ENCODE results near the gene TMC3.

TMC3 gene

GRCh38 chr15:81373176-81373575, 837 bp downstream of the TMC3 start:
- no peak overlapping the region for H3K9ac ChIP-seq
- no peaks in the 10 kb centered on the region for H3K36me3 ChIP-seq
- no peak overlapping the region for H3K4me2 ChIP-seq
- H3K27ac ChIP-seq = no peak overlapping the region
- H4K20me1 ChIP-seq = no peaks in the 10 kb centered on the region
- no peak for TF ChIP-seq Cebpa-rat (IDR thresholded peaks at IDR 0.05)
- no peaks in the 10 kb centered on the region for H3K9me3 ChIP-seq
- no peak overlapping the region for H3K4me3 ChIP-seq
- no peaks in the 10 kb centered on the region for H3K27me3 ChIP-seq
- no peaks in the 10 kb centered on the region for H3K4me1 ChIP-seq

- Histone ChIP-seq H3K4me2 (no peak overlapping the region), H3K36me3 (no peaks in the 10 kb centered on the region), H3K27ac (no peak overlapping the region), H3K4me1 (no peaks in the 10 kb centered on the region), H4K20me1 (no peaks in the 10 kb centered on the region), H3K9me3 (no peaks in the 10 kb centered on the region), H3K4me3 (no peak overlapping the region), H3K27me3 (no peaks in the 10 kb centered on the region), H3K9ac (no peak overlapping the region)
- no peak for TF ChIP-seq Cebpa-rat (IDR thresholded peaks at IDR 0.05)
Measured at GRCh38 chr15:81372575-81372974, 1.4 kb downstream of the TMC3 start.

- Histone ChIP-seq H3K27ac (no peak overlapping the region), H3K4me2 (no peak overlapping the region), H3K4me1 (no peaks in the 10 kb centered on the region), H3K9ac (no peak overlapping the region), H3K9me3 (no peaks in the 10 kb centered on the region), H3K36me3 (no peaks in the 10 kb centered on the region), H3K27me3 (no peaks in the 10 kb centered on the region), H4K20me1 (no peaks in the 10 kb centered on the region), H3K4me3 (no peak overlapping the region)
- no peak for TF ChIP-seq Cebpa-rat (IDR thresholded peaks at IDR 0.05)
Measured at GRCh38 chr15:81363718-81364500, 10.1 kb downstream of the TMC3 start.

GRCh38 chr15:81363276-81363675, 10.7 kb downstream of the TMC3 start:
- H3K4me2 ChIP-seq = no peak overlapping the region
- H3K9ac ChIP-seq = no peak overlapping the region
- H3K4me3 ChIP-seq = no peak overlapping the region
- no peaks in the 10 kb centered on the region for H3K9me3 ChIP-seq
- H3K36me3 ChIP-seq = no peaks in the 10 kb centered on the region
- no peak for TF ChIP-seq Cebpa-rat (IDR thresholded peaks at IDR 0.05)
- H4K20me1 ChIP-seq = no peaks in the 10 kb centered on the region
- no peak overlapping the region for H3K27ac ChIP-seq
- H3K27me3 ChIP-seq = no peaks in the 10 kb centered on the region
- H3K4me1 ChIP-seq = no peaks in the 10 kb centered on the region

- TF ChIP-seq Cebpa-rat (IDR thresholded peaks at IDR 0.05) = no peak
- Histone ChIP-seq H3K36me3 (no peaks in the 10 kb centered on the region), H3K4me2 (no peak overlapping the region), H4K20me1 (no peaks in the 10 kb centered on the region), H3K9me3 (no peaks in the 10 kb centered on the region), H3K9ac (no peak overlapping the region), H3K27ac (no peak overlapping the region), H3K4me1 (no peaks in the 10 kb centered on the region), H3K27me3 (no peaks in the 10 kb centered on the region), H3K4me3 (no peak overlapping the region)
Measured at GRCh38 chr15:81362790-81363189, 11.2 kb downstream of the TMC3 start.

- Histone ChIP-seq H3K4me3 (no peak overlapping the region), H3K36me3 (no peaks in the 10 kb centered on the region), H3K9ac (no peak overlapping the region), H3K27me3 (no peaks in the 10 kb centered on the region), H3K27ac (no peak overlapping the region), H3K4me2 (no peak overlapping the region), H3K9me3 (no peaks in the 10 kb centered on the region), H4K20me1 (no peaks in the 10 kb centered on the region), H3K4me1 (no peaks in the 10 kb centered on the region)
- no peak for TF ChIP-seq Cebpa-rat (IDR thresholded peaks at IDR 0.05)
Measured at GRCh38 chr15:81361891-81362290, 12.1 kb downstream of the TMC3 start.

GRCh38 chr15:81360491-81360890, 13.5 kb downstream of the TMC3 start:
- Histone ChIP-seq H3K4me2 (no peak overlapping the region), H3K36me3 (no peaks in the 10 kb centered on the region), H3K9ac (no peak overlapping the region), H3K27ac (no peak overlapping the region), H3K9me3 (no peaks in the 10 kb centered on the region), H4K20me1 (no peaks in the 10 kb centered on the region), H3K4me3 (no peak overlapping the region), H3K27me3 (no peaks in the 10 kb centered on the region), H3K4me1 (no peaks in the 10 kb centered on the region)
- no peak for TF ChIP-seq Cebpa-rat (IDR thresholded peaks at IDR 0.05)

- Histone ChIP-seq H3K4me1 (no peaks in the 10 kb centered on the region), H3K9me3 (no peaks in the 10 kb centered on the region), H3K36me3 (no peaks in the 10 kb centered on the region), H3K4me3 (no peak overlapping the region), H4K20me1 (no peaks in the 10 kb centered on the region), H3K9ac (no peak overlapping the region), H3K27me3 (no peaks in the 10 kb centered on the region), H3K27ac (no peak overlapping the region), H3K4me2 (no peak overlapping the region)
- TF ChIP-seq Cebpa-rat (IDR thresholded peaks at IDR 0.05) = no peak
Measured at GRCh38 chr15:81358248-81358647, 15.8 kb downstream of the TMC3 start.

- no peak overlapping the region for H3K9ac ChIP-seq
- no peak overlapping the region for H3K27ac ChIP-seq
- H4K20me1 ChIP-seq = no peaks in the 10 kb centered on the region
- H3K4me3 ChIP-seq = no peak overlapping the region
- no peak overlapping the region for H3K4me2 ChIP-seq
- TF ChIP-seq Cebpa-rat (IDR thresholded peaks at IDR 0.05) = no peak
- H3K4me1 ChIP-seq = no peaks in the 10 kb centered on the region
- H3K27me3 ChIP-seq = no peaks in the 10 kb centered on the region
- H3K36me3 ChIP-seq = no peaks in the 10 kb centered on the region
- no peaks in the 10 kb centered on the region for H3K9me3 ChIP-seq
Measured at GRCh38 chr15:81357180-81357686, 16.8 kb downstream of the TMC3 start.

- no peaks in the 10 kb centered on the region for H3K9me3 ChIP-seq
- H3K4me1 ChIP-seq = no peaks in the 10 kb centered on the region
- no peaks in the 10 kb centered on the region for H3K36me3 ChIP-seq
- H3K27me3 ChIP-seq = no peaks in the 10 kb centered on the region
- H4K20me1 ChIP-seq = no peaks in the 10 kb centered on the region
- TF ChIP-seq Cebpa-rat (IDR thresholded peaks at IDR 0.05) = no peak
- H3K4me3 ChIP-seq = no peak overlapping the region
- no peak overlapping the region for H3K27ac ChIP-seq
- H3K4me2 ChIP-seq = no peak overlapping the region
- no peak overlapping the region for H3K9ac ChIP-seq
Measured at GRCh38 chr15:81356252-81356651, 17.8 kb downstream of the TMC3 start.
